GM12878 (cell line): ENCODE measurements around the gene TLCD3B. TPM values are rescaled to one million over a fixed set of nuclear protein-coding genes. Genes with fewer than 3 reads are reported as not detected.

Experiments used
- ATAC-seq: fragments of 200-7000 bp; cut with Tn5 transposase; 3 replicates; pipeline ENCODE4 v1.9.1; 2020; ENCODE audit warnings: mild to moderate bottlenecking, moderate library complexity
- BruUV-seq: library from RNA; stranded (reverse); fragments of 400-500 nt; replicated peaks from 2 replicates; lab custom pipeline; 2021; lab: Mats Ljungman, UMichigan
- CTCF ChIA-PET: fragments of 300-600 bp; sonication (Branson Sonifier 250); formaldehyde crosslinking; extraction: SDS; loops from one replicate; lab custom pipeline; 2021; ENCODE audit warnings: inconsistent platforms; lab: Yijun Ruan, JAX
- POLR2A ChIA-PET: fragments of 350-600 bp; formaldehyde crosslinking; extraction: SDS; loops from one replicate; lab custom pipeline; 2021; ENCODE audit warnings: inconsistent platforms; lab: Charles Lee
- RAD21 ChIA-PET: fragments of 300-600 bp; sonication (Branson Sonifier 250); formaldehyde crosslinking; loops from one replicate; lab custom pipeline; 2023; ENCODE audit warnings: antibody characterized with exemption; ENCODE audit not compliant: unreplicated experiment; lab: Charles Lee
- SMC1A ChIA-PET: fragments of 300-600 bp; sonication (Branson Sonifier 250); formaldehyde crosslinking; loops from one replicate; lab custom pipeline; 2023; ENCODE audit not compliant: unreplicated experiment, uncharacterized antibody; lab: Charles Lee
- DNase-seq: peaks from one replicate; pipeline ENCODE4 v3.0.0-alpha.2; 2011; ENCODE audit warnings: low read depth, low spot score
- FAIRE-seq: peaks from 3 replicates; lab custom pipeline; 2011; peaks lifted over from hg19 to GRCh38; lab: Jason Lieb, UNC
- H2AFZ ChIP-seq: 2 replicates; pipeline ENCODE4 v1.6.0; 2011; ENCODE audit warnings: low read depth, low read length, control low read depth; ENCODE audit not compliant: control insufficient read depth
- H3K27ac ChIP-seq: 2 replicates; pipeline ENCODE4 v1.5.1; 2011; ENCODE audit warnings: control low read depth; ENCODE audit not compliant: control insufficient read depth, insufficient read depth
- H3K27me3 ChIP-seq, 2 experiments: replicated peaks in 1 of 2; 2 replicates each; pipeline versions ENCODE4 v1.6.0 to v1.6.1; 2011; ENCODE audit warnings: low read length in 1 of 2; ENCODE audit not compliant: control insufficient read depth in 2 of 2, insufficient read depth in 2 of 2
- H3K36me3 ChIP-seq, 2 experiments: 2 replicates each; pipeline ENCODE4 v1.5.1; 2011; ENCODE audit warnings: low read length in 1 of 2; ENCODE audit not compliant: control insufficient read depth in 2 of 2, insufficient read depth in 2 of 2
- H3K4me1 ChIP-seq: 2 replicates; pipeline ENCODE4 v1.6.1; 2011; ENCODE audit warnings: mild to moderate bottlenecking, low read length, moderate library complexity, mixed read lengths; ENCODE audit not compliant: control insufficient read depth, insufficient read depth
- H3K4me2 ChIP-seq: 2 replicates; pipeline ENCODE4 v1.6.0; 2011; ENCODE audit warnings: control low read depth; ENCODE audit not compliant: control insufficient read depth, insufficient read depth
- H3K4me3 ChIP-seq: fragments of 200-600 bp; sonication (generic); 2 replicates; pipeline ENCODE4 v1.5.1; 2016
- H3K79me2 ChIP-seq: 2 replicates; pipeline ENCODE4 v1.6.0; 2011; ENCODE audit warnings: low read length; ENCODE audit not compliant: control insufficient read depth, insufficient read depth
- H3K9ac ChIP-seq: 2 replicates; pipeline ENCODE4 v1.8.0; 2011; ENCODE audit warnings: low read length, control low read depth, mixed read lengths; ENCODE audit not compliant: control insufficient read depth, insufficient read depth
- H3K9me3 ChIP-seq: replicated peaks from 3 replicates; pipeline ENCODE4 v1.5.1; 2011; ENCODE audit warnings: mild to moderate bottlenecking, low read length; ENCODE audit not compliant: control insufficient read depth, insufficient read depth
- H4K20me1 ChIP-seq: 2 replicates; pipeline ENCODE4 v1.6.0; 2011; ENCODE audit not compliant: control insufficient read depth, insufficient read depth
- BACH1 ChIP-seq: fragments of 450-650 bp; IDR thresholded peaks from 2 replicates; pipeline ENCODE4 v1.6.1; 2017; ENCODE audit warnings: mild to moderate bottlenecking, borderline replicate concordance
- EED ChIP-seq: sonication (generic); IDR thresholded peaks from 2 replicates; pipeline ENCODE4 v1.6.1; 2016; ENCODE audit warnings: antibody characterized with exemption, low read depth
- FOXK2 ChIP-seq: fragments of 450-650 bp; IDR thresholded peaks from 2 replicates; pipeline ENCODE4 v1.6.1; 2017; ENCODE audit warnings: mild to moderate bottlenecking, moderate library complexity
- HDAC6 ChIP-seq: fragments of 200-600 bp; sonication (generic); IDR thresholded peaks from one replicate; pipeline ENCODE4 v1.8.0; 2017; ENCODE audit warnings: antibody characterized with exemption; ENCODE audit not compliant: unreplicated experiment
- MLLT1 ChIP-seq: fragments of 450-650 bp; IDR thresholded peaks from 2 replicates; pipeline ENCODE4 v1.6.1; 2016; ENCODE audit warnings: mild to moderate bottlenecking
- MYC ChIP-seq: IDR thresholded peaks from 2 replicates; pipeline ENCODE4 v1.6.1; 2011; ENCODE audit warnings: mild to moderate bottlenecking, low read length, moderate library complexity, inconsistent platforms; ENCODE audit not compliant: insufficient read depth, insufficient replicate concordance, insufficient read length, severe bottlenecking
- NFYB ChIP-seq: IDR thresholded peaks from 2 replicates; pipeline ENCODE4 v1.6.1; 2011; ENCODE audit warnings: low read depth, mild to moderate bottlenecking, low read length, improper control_type of control experiment, moderate library complexity; ENCODE audit not compliant: insufficient read depth
- PAX5 ChIP-seq: IDR thresholded peaks from 2 replicates; pipeline ENCODE4 v1.6.1; 2011; ENCODE audit warnings: low read depth, low read length, borderline replicate concordance
- POU2F2 ChIP-seq: IDR thresholded peaks from 3 replicates; pipeline ENCODE4 v1.6.1; 2011; ENCODE audit warnings: low read depth, mild to moderate bottlenecking, low read length, borderline replicate concordance
- SREBF1 ChIP-seq: IDR thresholded peaks from 2 replicates; pipeline ENCODE4 v1.6.1; 2012; ENCODE audit warnings: mild to moderate bottlenecking, low read length
- WGBS: methylation state at CpG from one replicate; pipeline ENCODE4 v1.1.6; 2016; ENCODE audit warnings: low lambda C conversion rate; ENCODE audit not compliant: insufficient replicate concordance, insufficient coverage; ENCODE audit errors: missing lambda C conversion rate; 5-methylcytosine and 5-hydroxymethylcytosine counted together
- in situ Hi-C: fragments of 300-500 bp; cut with MboI; formaldehyde crosslinking; loops from 9 replicates; pipeline ENCODE4 v1.14.3; 2018; ENCODE audit warnings: mixed read lengths
- intact Hi-C: fragments of 100-400 bp; cut with micrococcal nuclease; formaldehyde crosslinking; loops from one replicate; pipeline ENCODE4 v1.14.2; 2022; ENCODE audit not compliant: unreplicated experiment
- polyA plus RNA-seq, 11 experiments: library from polyadenylated mRNA; depleted of rRNA in 4 of 11; unstranded in 6 of 11; stranded (reverse) in 5 of 11; fragments of >200 nt; fragmentation: Nextera tagmentation in 4 of 11; fragmentation: Illumina TruSeq in 1 of 11; extraction: Ambion mirVana in 4 of 11; extraction: Trizol in 1 of 11; gene quantifications; 1 replicate in 1 of 11; 2 replicates in 10 of 11; pipeline versions ENCODE4 v1.2.1 to v1.2.3, GENCODE V29; 2011 to 2016; ENCODE audit warnings: inconsistent platforms in 2 of 11, missing spikeins in 2 of 11, low read depth in 1 of 11
- total RNA-seq, 4 experiments: library from RNA; depleted of rRNA in 3 of 4; stranded (reverse); fragments of >200 nt in 3 of 4; fragmentation: Illumina TruSeq in 1 of 4; extraction: Trizol in 1 of 4; gene quantifications; 2 replicates each; pipeline versions ENCODE4 v1.2.1 to v1.2.3, GENCODE V29; 2013 to 2021

Gene TLCD3B
- total and polyA plus RNA-seq, 10 of the 15 experiments (the other 5 are each of a cell fraction or from before 2014, with no cell fraction given), result 0.05 to 0.51 (median 0.18) TPM; not detected in 4

- H3K27ac ChIP-seq, result no peak overlapping the region
- ChIA-PET CTCF (no interaction called here), SMC1A (no interaction called here), RAD21 (no interaction called here), POLR2A (interaction anchor here (1.0 to 1.1 kb wide), 2 partner anchors 14 to 122 kb away, joined by 3 read pairs; partner anchors contain the start of gene TAOK2)
- TF ChIP-seq HDAC6, result no peak
- no peak for TF ChIP-seq EED
- TF ChIP-seq MYC, result no peak
- no peak for TF ChIP-seq PAX5
- no peak for TF ChIP-seq POU2F2
- no peak for TF ChIP-seq SREBF1
- no peak for TF ChIP-seq MLLT1
- TF ChIP-seq NFYB, result no peak
- no peak for TF ChIP-seq FOXK2
- TF ChIP-seq BACH1, result no peak
- no peak overlapping the region for H2AFZ ChIP-seq
- H3K27me3 ChIP-seq, result no peaks in the 10 kb centered on the region
- H3K4me2 ChIP-seq, result no peak overlapping the region
- no peak overlapping the region for H3K9ac ChIP-seq
- H3K9me3 ChIP-seq, result no peaks in the 10 kb centered on the region
- DNase-seq (no peak), FAIRE-seq (no peak), ATAC-seq (no peak)
- no peak overlapping the region for H3K4me3 ChIP-seq
- H3K4me1 ChIP-seq, result no peaks in the 10 kb centered on the region
- WGBS, result 98% methylated on average over 33 of the region's 35 CpGs
- in situ Hi-C loops, result no loop called here
- no peaks in the 10 kb centered on the region for H3K79me2 ChIP-seq
- H4K20me1 ChIP-seq, result no peaks in the 10 kb centered on the region
- BruUV-seq, result no TSS peak
- peaks cover 19 to 43% of the 10 kb centered on the region in 2 experiments for H3K36me3 ChIP-seq
- intact Hi-C loops, result no loop called here
Measured at GRCh38 chr16:29987371-29988085, 43.5 kb downstream of the TLCD3B start.
